Activated T-cell treated with anti-CD3 and anti-CD28 coated beads, Interleukin-2, amount 50 U/mL, for 48 hours (primary cell): ENCODE results near the gene RHOXF1.
"Not testable (repeated sequence)": the region's sequence is repeated elsewhere in the genome, so short reads cannot be mapped to it uniquely, and the experiment has no call there.

Experiments
- DNase-seq, 2 experiments: peaks; one replicate each; pipeline ENCODE4 v3.0.0-alpha.2; 2020

The RHOXF1 gene

DNA sequence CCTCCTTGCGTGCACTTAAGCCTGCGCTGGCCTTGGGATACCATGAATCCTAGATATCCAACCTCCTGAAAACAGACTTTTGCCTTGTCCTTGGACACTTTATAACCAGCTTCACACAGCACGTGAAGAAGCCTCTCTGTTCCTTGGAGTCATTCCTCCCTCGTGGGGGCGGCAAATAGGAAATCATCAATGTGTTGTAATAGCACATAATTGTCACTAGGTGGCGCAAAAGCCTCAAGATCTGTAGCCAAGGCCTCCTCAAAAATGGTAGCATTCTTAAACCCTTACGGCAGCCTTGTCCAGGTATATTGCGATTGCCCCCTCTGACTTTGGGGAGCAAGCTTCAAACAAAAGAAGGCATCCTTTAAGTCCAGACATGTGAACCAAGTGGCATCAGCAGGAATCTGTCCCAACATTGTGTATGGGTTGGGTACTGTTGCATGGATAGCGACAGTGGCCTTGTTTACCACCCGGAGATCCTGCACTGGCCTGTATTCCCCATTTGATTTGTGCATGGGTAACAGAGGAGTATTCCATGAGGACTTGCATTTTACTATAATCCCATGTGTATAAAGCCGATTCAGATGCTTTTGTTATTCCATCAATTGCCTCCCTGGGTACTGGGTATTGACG lies 30.0 kb downstream of the RHOXF1 start:
- DNase-seq = not testable (repeated sequence)

DNA sequence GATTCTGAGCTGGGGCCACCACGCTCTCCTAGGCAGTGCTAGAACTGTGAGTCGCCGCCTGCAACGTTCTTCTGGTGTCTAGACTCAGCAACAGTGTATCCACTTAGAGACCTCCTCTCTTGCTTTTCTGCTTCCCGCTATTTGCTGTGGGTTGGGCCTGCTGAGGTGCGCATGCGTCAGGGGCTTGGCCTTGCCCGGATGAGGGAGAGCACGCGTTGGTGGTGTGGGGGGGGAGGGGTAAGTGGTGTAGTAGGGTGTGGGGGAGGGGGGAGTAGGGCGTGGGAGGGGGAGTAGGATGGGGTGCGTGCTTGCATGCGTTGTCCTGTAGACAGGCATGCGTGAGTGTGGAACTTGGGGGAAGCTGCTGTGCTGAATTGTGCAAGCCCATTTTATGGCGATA lies 38.1 kb downstream of the RHOXF1 start, which contains the start of gene RHOXF2B:
Gene RHOXF2B, minus strand, starts transcription at position 101 of the 400 bp plus-strand sequence. CDS start 138 bp downstream, outside the sequence.
- DNase-seq = not testable (repeated sequence)

DNA sequence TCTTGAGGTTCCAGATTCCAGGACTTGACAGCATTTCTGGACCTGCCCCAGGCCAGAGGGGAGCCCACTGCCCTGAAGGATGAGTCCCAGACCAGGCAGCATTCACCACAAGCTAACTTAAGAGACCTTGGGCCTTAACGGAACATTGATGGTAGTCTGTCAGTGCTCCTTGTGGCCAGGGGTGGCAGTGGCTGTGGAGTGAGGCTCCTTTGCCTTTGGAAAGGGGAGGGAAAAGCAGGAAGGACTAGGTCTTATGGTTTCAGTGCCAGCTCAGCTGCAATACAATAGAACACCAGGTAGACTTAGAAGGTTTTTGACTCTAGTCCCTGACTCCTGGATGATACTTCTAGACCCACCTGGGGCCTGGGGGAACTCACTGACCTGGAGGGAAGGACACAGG lies 49.5 kb downstream of the RHOXF1 start:
- not testable (repeated sequence) for DNase-seq
